Transverse colon (tissue), 4 donors: ENCODE results near the gene TOPORS. TPM values are rescaled to one million over a fixed set of nuclear protein-coding genes. Genes with fewer than 3 reads are reported as not detected.

Experiments used
- DNase-seq: peaks from one replicate; pipeline ENCODE4 v3.0.0-alpha.2; 2019
- H3K27ac ChIP-seq, 4 donors: fragments of 200-600 bp; sonication (generic); 2 replicates each; pipeline ENCODE4 v1.5.1; 2016 to 2018; ENCODE audit warnings: inconsistent platforms in 4 of 4
- H3K27me3 ChIP-seq: fragments of 200-600 bp; sonication (generic); 2 replicates; pipeline ENCODE4 v1.5.1; 2017; ENCODE audit warnings: inconsistent platforms
- H3K36me3 ChIP-seq, 4 donors: fragments of 200-600 bp; sonication (generic); 2 replicates each; pipeline ENCODE4 v1.5.1; 2017 to 2019; ENCODE audit warnings: inconsistent platforms in 4 of 4
- H3K4me1 ChIP-seq, 4 donors: fragments of 200-600 bp; sonication (generic); 2 replicates each; pipeline ENCODE4 v1.5.1; 2017 to 2020; ENCODE audit warnings: inconsistent platforms in 4 of 4
- H3K4me3 ChIP-seq, 4 donors: fragments of 200-600 bp; sonication (generic); 1 replicate in 1 of 4; 2 replicates in 3 of 4; pipeline versions ENCODE4 v1.5.1 to v1.6.1; 2017 to 2019; ENCODE audit warnings: inconsistent platforms in 4 of 4
- H3K9me3 ChIP-seq, 2 donors: fragments of 200-600 bp; sonication (generic); 2 replicates each; pipeline ENCODE4 v1.5.1; 2017 to 2019; ENCODE audit warnings: inconsistent platforms in 2 of 2
- EP300 ChIP-seq: sonication (generic); formaldehyde crosslinking; IDR thresholded peaks from one replicate; pipeline ENCODE4 v1.6.1; 2017; ENCODE audit warnings: antibody characterized with exemption, low read depth
- POLR2A ChIP-seq: fragments of 450-650 bp; IDR thresholded peaks from one replicate; pipeline ENCODE4 v1.6.1; 2016; ENCODE audit warnings: antibody characterized with exemption, mild to moderate bottlenecking, moderate library complexity
- POLR2AphosphoS5 ChIP-seq, 3 donors: sonication (generic); formaldehyde crosslinking; IDR thresholded peaks; one replicate each; pipeline ENCODE4 v1.6.1; 2016; ENCODE audit warnings: antibody characterized with exemption in 3 of 3
- WGBS, 2 donors: methylation state at CpG; one replicate each; pipeline ENCODE4 v1.1.5; 2018; ENCODE audit warnings: low coverage in 1 of 2; 5-methylcytosine and 5-hydroxymethylcytosine counted together
- in situ Hi-C, 4 donors: fragments of 200-750 bp; cut with MboI; loops; one replicate each; pipeline versions ENCODE4 v1.15.0 to v1.15.1; 2017; ENCODE audit warnings: low sequenced_read_pairs in 3 of 4, low pct_ligation_motif_present in 1 of 4, low pct_unique_long_range_greater_than_20kb in 1 of 4
- intact Hi-C: fragments of 100-400 bp; cut with DNase I; formaldehyde crosslinking; loops from one replicate; pipeline ENCODE4 v1.15.1; 2023; ENCODE audit warnings: low total_unique reads
- total RNA-seq, 4 donors: library from RNA; depleted of rRNA; stranded (reverse); fragments of >200 nt; gene quantifications; one replicate each; pipeline ENCODE4 v1.1.0, GENCODE V29; 2016
- TF ChIP-seq, protein P1 (sequence below), 5 experiments: fragments of 200-600 bp in 3 of 5; fragments of 450-650 bp in 2 of 5; sonication (generic) in 3 of 5; IDR thresholded peaks; 1 replicate in 2 of 5; 2 replicates in 3 of 5; pipeline ENCODE4 v1.5.1; 2016 to 2017; ENCODE audit warnings: antibody characterized with exemption in 5 of 5, inconsistent platforms in 3 of 5, mild to moderate bottlenecking in 2 of 5, moderate library complexity in 1 of 5

Gene TOPORS
- total RNA-seq, 4 donors from 2014 or later = 14.5 to 26.5 (median 18.4) TPM

DNA sequence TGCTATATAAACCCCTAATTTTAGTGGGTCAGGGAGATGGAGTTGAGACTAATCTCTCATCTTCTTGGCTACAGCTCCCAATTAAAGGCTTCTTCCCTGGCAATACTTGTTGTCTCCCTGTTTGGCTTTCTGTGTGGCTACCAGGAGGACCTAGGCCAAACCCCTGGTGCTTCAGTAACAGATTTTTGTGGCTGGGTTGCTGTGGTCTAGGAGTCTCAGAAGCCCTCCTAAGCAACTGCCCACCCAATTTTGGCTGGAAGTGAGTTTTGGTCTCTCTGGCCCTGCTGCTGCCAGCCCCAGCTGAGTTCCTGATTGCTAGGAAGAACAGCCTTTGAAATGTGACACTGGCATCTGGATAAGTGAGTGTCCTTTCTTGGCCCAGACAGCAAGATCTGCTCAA, 36.1 kb downstream of the TOPORS start:
- Histone ChIP-seq H3K36me3 (no peaks in the 10 kb centered on the region), H3K27ac (no peak overlapping the region), H3K27me3 (no peaks in the 10 kb centered on the region), H3K4me3 (no peak overlapping the region), H3K4me1 (peaks cover 0 to 15% (median 0%) of the 10 kb centered on the region in 4 donors), H3K9me3 (no peaks in the 10 kb centered on the region)
- intact Hi-C loops = no loop called here
- DNase-seq = no peak
- in situ Hi-C loops = no loop called here
- TF ChIP-seq POLR2A = no peak
- TF ChIP-seq, protein P1, sequence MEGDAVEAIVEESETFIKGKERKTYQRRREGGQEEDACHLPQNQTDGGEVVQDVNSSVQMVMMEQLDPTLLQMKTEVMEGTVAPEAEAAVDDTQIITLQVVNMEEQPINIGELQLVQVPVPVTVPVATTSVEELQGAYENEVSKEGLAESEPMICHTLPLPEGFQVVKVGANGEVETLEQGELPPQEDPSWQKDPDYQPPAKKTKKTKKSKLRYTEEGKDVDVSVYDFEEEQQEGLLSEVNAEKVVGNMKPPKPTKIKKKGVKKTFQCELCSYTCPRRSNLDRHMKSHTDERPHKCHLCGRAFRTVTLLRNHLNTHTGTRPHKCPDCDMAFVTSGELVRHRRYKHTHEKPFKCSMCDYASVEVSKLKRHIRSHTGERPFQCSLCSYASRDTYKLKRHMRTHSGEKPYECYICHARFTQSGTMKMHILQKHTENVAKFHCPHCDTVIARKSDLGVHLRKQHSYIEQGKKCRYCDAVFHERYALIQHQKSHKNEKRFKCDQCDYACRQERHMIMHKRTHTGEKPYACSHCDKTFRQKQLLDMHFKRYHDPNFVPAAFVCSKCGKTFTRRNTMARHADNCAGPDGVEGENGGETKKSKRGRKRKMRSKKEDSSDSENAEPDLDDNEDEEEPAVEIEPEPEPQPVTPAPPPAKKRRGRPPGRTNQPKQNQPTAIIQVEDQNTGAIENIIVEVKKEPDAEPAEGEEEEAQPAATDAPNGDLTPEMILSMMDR (IDR thresholded peaks at IDR 0.05) = no peak
- no peak for TF ChIP-seq POLR2AphosphoS5 (IDR thresholded peaks at IDR 0.05)

DNA sequence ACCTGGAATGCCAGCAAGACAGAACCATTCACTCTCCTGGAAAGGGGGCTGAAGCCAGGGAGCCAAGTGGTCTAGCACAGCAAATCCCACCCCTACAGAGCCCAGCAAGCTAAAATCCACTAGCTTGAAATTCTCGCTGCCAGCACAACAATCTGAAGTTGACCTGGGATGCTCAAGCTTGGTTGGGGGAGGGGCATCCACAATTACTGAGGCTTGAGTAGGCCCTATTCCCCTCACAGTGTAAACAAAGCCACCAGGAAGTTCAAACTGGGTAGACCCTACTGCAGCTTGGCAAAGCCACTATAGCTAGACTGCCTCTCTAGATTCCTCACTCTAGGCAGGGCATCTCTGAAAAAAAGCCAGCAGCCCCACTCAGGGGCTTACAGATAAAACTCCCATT, 43.7 kb downstream of the TOPORS start:
- no peak overlapping the region for H3K4me3 ChIP-seq
- H3K9me3 ChIP-seq = no peaks in the 10 kb centered on the region
- TF ChIP-seq POLR2A = no peak
- TF ChIP-seq, protein P1 (IDR thresholded peaks at IDR 0.05) = no peak
- TF ChIP-seq EP300 = no peak
- TF ChIP-seq POLR2AphosphoS5 (IDR thresholded peaks at IDR 0.05) = no peak
- no peak overlapping the region for H3K27ac ChIP-seq
- in situ Hi-C loops (no loop called here), intact Hi-C loops (no loop called here)
- DNase-seq = no peak
- WGBS, 2 donors = 92% methylated on average over 1 of the region's 1 CpG; no CpG with 5 or more reads in 1 of the 2 donors
- H3K36me3 ChIP-seq = no peaks in the 10 kb centered on the region
- H3K27me3 ChIP-seq = no peaks in the 10 kb centered on the region
- no peaks in the 10 kb centered on the region for H3K4me1 ChIP-seq

DNA sequence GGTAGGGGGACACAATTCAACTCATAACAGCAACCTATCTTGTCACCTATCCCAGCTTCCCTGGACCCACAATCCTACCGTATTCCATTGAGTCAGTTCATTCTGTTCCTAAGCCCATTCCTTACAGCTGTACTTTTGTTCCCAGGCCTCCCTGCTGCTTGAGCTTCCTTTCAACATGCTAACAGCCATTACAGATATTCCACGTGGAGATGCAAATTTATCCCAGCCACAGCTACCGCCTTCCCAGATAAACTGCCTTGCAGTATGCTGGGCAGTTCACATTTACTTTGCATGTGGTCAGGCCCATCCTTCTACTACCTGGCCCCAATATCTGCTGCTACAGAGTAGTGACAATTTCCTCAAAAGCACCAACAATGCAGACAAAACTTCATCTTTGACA, 49.4 kb downstream of the TOPORS start:
- no peaks in the 10 kb centered on the region for H3K9me3 ChIP-seq
- no peaks in the 10 kb centered on the region for H3K27me3 ChIP-seq
- TF ChIP-seq POLR2A (no peak), POLR2AphosphoS5 (IDR thresholded peaks at IDR 0.05) (no peak), EP300 (no peak)
- TF ChIP-seq, protein P1 (IDR thresholded peaks at IDR 0.05) = no peak
- H3K4me1 ChIP-seq = no peaks in the 10 kb centered on the region
- in situ Hi-C loops = no loop called here
- no peak for DNase-seq
- 76 to 94% methylated on average over 2 to 3 of the region's 3 CpGs for WGBS, 2 donors
- H3K4me3 ChIP-seq = no peak overlapping the region
- no peak overlapping the region for H3K27ac ChIP-seq
- H3K36me3 ChIP-seq = peaks cover 0 to 10% (median 0%) of the 10 kb centered on the region in 4 donors
- intact Hi-C loops = no loop called here

DNA sequence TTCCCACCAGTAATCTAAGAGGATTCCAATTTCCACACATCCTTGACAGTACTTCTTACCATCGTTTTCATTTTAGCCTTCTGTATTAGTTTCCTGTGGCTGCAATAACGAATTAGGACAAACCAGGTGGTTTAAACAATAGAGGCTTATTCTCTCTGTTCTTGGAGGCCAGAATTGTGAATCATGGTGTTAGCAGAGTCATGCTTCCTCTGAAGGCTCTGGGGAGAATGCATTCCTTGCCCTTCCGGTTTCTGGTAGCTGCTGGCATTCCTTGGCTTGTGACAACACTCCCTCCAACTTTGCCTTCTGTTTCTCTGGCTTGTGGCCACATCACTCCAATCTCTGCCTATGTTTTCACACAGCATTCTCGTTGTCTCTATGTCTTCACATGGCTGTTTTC, 49.9 kb downstream of the TOPORS start:
- no peak overlapping the region for H3K4me3 ChIP-seq
- TF ChIP-seq EP300 (no peak), POLR2AphosphoS5 (IDR thresholded peaks at IDR 0.05) (no peak), POLR2A (no peak)
- TF ChIP-seq, protein P1 (IDR thresholded peaks at IDR 0.05) = no peak
- H3K27me3 ChIP-seq = no peaks in the 10 kb centered on the region
- in situ Hi-C loops = no loop called here
- no peaks in the 10 kb centered on the region for H3K9me3 ChIP-seq
- intact Hi-C loops = no loop called here
- peaks cover 0 to 10% (median 0%) of the 10 kb centered on the region in 4 donors for H3K36me3 ChIP-seq
- H3K4me1 ChIP-seq = no peaks in the 10 kb centered on the region
- DNase-seq = no peak
- no peak overlapping the region for H3K27ac ChIP-seq
- WGBS, 2 donors = 33 to 90% methylated on average over 1 to 3 of the region's 4 CpGs
